Lower lobe of right lung (tissue), 2 donors: Measurements from ENCODE around the gene CHD6. TPM values are rescaled to one million over a fixed set of nuclear protein-coding genes. Genes with fewer than 3 reads are reported as not detected.

Experiments used
- ATAC-seq, 2 donors: fragments of 200-7000 bp; cut with Tn5 transposase; one replicate each; pipeline ENCODE4 v1.9.1; 2020 to 2022; ENCODE audit warnings: mild to moderate bottlenecking in 2 of 2, moderate library complexity in 2 of 2
- DNase-seq: peaks from one replicate; pipeline ENCODE4 v3.0.0-alpha.2; 2020
- H3K27ac ChIP-seq: fragments of 200-600 bp; one replicate; pipeline ENCODE4 v1.8.0; 2022
- H3K27me3 ChIP-seq: fragments of 200-600 bp; one replicate; pipeline ENCODE4 v1.8.0; 2022; ENCODE audit warnings: low read depth
- H3K36me3 ChIP-seq: fragments of 200-600 bp; one replicate; pipeline ENCODE4 v1.8.0; 2022; ENCODE audit warnings: mild to moderate bottlenecking
- H3K4me1 ChIP-seq: fragments of 200-600 bp; one replicate; pipeline ENCODE4 v1.8.0; 2022
- H3K4me3 ChIP-seq: fragments of 200-600 bp; one replicate; pipeline ENCODE4 v1.8.0; 2022; ENCODE audit warnings: mild to moderate bottlenecking
- H3K9me3 ChIP-seq: fragments of 200-600 bp; one replicate; pipeline ENCODE4 v1.8.0; 2022
- intact Hi-C: fragments of 100-400 bp; cut with DNase I; formaldehyde crosslinking; loops from one replicate; pipeline ENCODE4 v1.11.0; 2022
- total RNA-seq: library from RNA; stranded (reverse); fragmentation: NEBNext Ultra II Directional; extraction: Animal tissue kit (Norgen Biotek cat#: 25700); gene quantifications from one replicate; pipeline ENCODE4 v1.2.1, GENCODE V29; 2021
- TF ChIP-seq, protein P1 (sequence below): fragments of 200-600 bp; IDR thresholded peaks from one replicate; pipeline ENCODE4 v1.8.0; 2022; ENCODE audit warnings: antibody characterized with exemption, mild to moderate bottlenecking
- donor health status: DM: no; HTN: yes; CAD: no; lungs with severe emphysema.

CHD6 gene
- total RNA-seq, 1 donor from 2014 or later: 43.6 TPM

DNA sequence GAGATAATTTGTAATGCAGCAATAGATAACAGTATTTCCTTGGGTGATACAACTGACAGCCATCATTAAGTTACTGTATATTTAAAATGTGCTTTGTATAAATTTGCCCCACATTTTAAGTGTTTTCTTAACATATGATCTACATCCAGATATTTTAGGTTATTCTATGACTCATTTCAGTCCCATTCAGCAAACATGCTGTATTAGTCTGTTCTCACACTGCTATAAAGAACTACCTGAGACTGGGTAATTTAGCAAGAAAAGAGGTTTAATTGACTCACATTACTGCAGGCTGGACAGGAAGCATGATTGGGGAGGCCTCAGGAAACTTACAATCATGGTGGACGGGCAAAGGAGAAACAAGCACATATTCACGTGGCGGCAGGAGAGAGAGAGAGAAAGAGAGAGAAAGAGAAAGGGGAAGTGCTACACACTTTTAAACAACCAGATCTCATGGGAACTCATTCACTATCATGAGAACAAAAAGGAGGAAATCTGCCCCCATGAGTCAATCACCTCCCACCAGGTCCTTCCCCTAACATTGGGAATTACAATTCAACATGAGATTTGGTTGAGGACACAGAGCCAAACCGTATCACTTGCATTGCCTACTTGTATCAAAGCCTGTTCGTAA, 9.6 kb upstream of the CHD6 start:
- H3K4me3 ChIP-seq: no peak overlapping the region
- ATAC-seq (no peak), DNase-seq (no peak)
- no peaks in the 10 kb centered on the region for H3K9me3 ChIP-seq
- intact Hi-C loops: no loop called here
- H3K4me1 ChIP-seq: no peaks in the 10 kb centered on the region
- TF ChIP-seq, protein P1, sequence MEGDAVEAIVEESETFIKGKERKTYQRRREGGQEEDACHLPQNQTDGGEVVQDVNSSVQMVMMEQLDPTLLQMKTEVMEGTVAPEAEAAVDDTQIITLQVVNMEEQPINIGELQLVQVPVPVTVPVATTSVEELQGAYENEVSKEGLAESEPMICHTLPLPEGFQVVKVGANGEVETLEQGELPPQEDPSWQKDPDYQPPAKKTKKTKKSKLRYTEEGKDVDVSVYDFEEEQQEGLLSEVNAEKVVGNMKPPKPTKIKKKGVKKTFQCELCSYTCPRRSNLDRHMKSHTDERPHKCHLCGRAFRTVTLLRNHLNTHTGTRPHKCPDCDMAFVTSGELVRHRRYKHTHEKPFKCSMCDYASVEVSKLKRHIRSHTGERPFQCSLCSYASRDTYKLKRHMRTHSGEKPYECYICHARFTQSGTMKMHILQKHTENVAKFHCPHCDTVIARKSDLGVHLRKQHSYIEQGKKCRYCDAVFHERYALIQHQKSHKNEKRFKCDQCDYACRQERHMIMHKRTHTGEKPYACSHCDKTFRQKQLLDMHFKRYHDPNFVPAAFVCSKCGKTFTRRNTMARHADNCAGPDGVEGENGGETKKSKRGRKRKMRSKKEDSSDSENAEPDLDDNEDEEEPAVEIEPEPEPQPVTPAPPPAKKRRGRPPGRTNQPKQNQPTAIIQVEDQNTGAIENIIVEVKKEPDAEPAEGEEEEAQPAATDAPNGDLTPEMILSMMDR: no peak
- no peaks in the 10 kb centered on the region for H3K36me3 ChIP-seq
- H3K27ac ChIP-seq: no peak overlapping the region
- no peaks in the 10 kb centered on the region for H3K27me3 ChIP-seq

DNA sequence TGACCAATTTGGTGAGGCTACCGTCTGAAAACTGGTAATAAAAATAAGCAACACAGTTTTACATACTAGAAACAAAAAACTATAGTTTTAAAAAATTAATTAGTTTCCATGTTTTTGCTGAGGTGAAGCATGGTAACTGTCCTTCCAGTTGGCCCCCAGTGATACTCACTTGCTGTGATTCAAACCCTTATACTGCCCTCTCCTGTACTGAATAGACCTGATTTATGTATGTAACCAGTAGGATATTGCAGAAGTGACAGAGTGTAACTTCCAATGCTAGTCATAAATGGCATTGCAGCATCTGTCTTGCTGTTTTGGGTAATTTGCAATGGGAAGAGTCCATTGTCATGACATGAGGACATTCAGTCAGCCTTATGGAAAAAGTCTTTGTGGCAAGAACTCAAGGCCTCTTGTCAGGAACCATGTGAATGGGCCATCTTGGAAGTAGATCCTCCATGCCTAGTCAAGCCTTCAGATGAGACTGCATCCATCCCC, 8.9 kb upstream of the CHD6 start:
- no peaks in the 10 kb centered on the region for H3K27me3 ChIP-seq
- TF ChIP-seq, protein P1: no peak
- ATAC-seq: no peak

DNA sequence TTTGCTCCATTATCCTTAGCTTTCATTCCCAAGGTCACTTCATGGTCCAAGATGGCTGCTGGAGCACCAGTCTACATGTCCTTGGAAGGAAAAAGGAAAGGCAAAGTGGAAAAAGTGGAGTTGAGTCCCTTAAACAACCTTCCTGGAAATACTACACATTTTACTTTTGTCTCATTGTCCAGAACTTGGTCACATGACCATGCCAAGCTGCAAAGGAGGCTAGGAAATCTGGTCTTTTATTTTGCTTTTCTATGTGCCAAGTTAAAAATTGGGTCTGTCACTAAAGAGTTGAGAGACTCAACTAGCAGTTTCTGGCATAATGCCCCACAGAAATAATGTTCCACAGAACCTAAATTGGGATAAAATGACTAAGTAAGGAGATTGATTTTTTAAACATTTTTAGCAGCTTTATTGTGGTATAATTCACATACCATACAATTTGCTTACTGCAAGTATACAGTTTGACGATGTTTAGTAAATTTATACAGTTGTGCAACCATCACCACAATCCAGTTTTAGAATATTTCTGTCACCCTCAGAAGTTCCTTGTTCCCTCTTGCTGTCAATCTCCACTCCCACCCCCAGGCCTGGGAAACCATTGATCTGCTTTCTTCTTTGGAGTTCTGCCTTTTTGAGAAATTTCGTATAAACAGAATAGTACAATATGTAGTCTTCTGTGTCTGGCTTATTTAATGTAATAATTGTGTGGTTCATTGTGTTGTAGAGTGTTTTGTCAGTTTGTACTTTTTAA, 5.6 kb upstream of the CHD6 start:
- H3K4me3 ChIP-seq: no peak overlapping the region
- no peaks in the 10 kb centered on the region for H3K27me3 ChIP-seq
- H3K27ac ChIP-seq: no peak overlapping the region
- ATAC-seq (no peak), DNase-seq (no peak)
- intact Hi-C loops: no loop called here
- H3K9me3 ChIP-seq: no peaks in the 10 kb centered on the region
- TF ChIP-seq, protein P1: no peak
- H3K36me3 ChIP-seq: no peaks in the 10 kb centered on the region
- no peaks in the 10 kb centered on the region for H3K4me1 ChIP-seq

More for the DNA sequence above, 8.9 kb upstream of the CHD6 start:
- no peaks in the 10 kb centered on the region for H3K9me3 ChIP-seq
- H3K4me3 ChIP-seq: no peak overlapping the region
- H3K4me1 ChIP-seq: no peaks in the 10 kb centered on the region
- intact Hi-C loops: no loop called here
- no peaks in the 10 kb centered on the region for H3K36me3 ChIP-seq
- no peak overlapping the region for H3K27ac ChIP-seq
- DNase-seq: no peak

DNA sequence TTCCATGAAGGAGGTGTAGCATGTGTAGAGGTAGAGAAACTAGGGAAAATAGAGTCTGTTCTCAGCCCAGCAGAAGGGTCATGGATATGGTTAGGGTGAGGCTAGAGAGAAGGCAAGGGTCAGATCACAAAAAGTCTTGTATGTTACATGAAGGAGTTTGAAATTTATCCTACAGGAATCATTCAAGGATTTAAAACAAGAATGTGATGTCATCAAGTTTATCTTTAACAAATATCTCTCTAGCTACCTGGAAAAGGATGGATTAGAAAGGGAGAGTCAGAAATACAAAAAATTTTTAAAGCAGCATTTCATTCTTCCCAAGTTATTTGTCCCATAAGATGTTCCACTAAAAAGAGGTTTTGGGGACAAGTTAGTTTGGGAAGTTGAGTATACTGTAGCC, 4.4 kb upstream of the CHD6 start:
- Histone ChIP-seq H3K27ac (no peak overlapping the region), H3K27me3 (no peaks in the 10 kb centered on the region), H3K9me3 (no peaks in the 10 kb centered on the region), H3K4me3 (no peak overlapping the region), H3K36me3 (no peaks in the 10 kb centered on the region), H3K4me1 (no peaks in the 10 kb centered on the region)
- no peak for ATAC-seq
- no peak for DNase-seq
- TF ChIP-seq, protein P1: no peak
- intact Hi-C loops: no loop called here

DNA sequence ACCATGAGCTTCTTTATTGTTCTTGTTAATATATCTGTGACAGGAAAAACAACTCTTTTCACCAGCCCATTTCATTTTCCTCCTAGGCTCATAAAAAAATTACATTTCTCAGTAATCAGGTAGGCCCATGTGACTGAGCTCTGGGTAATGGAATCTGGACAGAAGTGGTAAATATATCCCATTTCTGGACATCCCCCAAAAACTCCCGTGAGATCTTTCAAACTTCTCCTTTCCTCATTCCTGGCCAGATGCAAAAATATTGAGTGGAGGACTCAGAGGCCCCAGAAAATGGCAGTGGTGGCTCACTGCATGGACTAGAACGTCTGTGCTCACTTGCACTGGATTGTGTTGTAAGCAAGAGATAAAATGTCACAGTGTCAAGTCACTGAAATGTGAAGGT, 3.8 kb upstream of the CHD6 start:
- Histone ChIP-seq H3K27me3 (no peaks in the 10 kb centered on the region), H3K27ac (no peak overlapping the region), H3K4me3 (no peak overlapping the region), H3K9me3 (no peaks in the 10 kb centered on the region), H3K36me3 (no peaks in the 10 kb centered on the region), H3K4me1 (peaks cover 4% of the 10 kb centered on the region)
- TF ChIP-seq, protein P1: no peak
- ATAC-seq: no peak
- DNase-seq: no peak
- intact Hi-C loops: no loop called here
